ENCODE data around the gene CFHR5.

DNA sequence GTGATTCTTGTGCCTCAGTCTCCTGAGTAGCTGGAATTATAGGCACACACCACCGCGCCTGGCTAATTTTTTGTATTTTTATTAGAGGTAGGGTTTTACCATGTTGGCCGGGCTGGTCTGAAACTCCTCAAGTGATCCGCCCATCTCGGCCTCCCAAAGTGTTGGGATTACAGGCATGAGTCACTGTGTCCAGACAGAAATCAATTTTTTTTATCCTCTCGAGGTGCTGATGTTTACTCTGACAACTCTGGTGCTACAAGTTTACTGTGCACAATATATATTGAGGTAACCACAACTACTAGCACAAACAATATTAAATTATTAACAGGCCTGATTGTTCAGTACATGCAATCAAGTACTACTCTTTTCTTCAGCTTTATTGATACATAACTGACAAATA, 50.0 kb downstream of the CFHR5 start:
- TF ChIP-seq, protein P1, sequence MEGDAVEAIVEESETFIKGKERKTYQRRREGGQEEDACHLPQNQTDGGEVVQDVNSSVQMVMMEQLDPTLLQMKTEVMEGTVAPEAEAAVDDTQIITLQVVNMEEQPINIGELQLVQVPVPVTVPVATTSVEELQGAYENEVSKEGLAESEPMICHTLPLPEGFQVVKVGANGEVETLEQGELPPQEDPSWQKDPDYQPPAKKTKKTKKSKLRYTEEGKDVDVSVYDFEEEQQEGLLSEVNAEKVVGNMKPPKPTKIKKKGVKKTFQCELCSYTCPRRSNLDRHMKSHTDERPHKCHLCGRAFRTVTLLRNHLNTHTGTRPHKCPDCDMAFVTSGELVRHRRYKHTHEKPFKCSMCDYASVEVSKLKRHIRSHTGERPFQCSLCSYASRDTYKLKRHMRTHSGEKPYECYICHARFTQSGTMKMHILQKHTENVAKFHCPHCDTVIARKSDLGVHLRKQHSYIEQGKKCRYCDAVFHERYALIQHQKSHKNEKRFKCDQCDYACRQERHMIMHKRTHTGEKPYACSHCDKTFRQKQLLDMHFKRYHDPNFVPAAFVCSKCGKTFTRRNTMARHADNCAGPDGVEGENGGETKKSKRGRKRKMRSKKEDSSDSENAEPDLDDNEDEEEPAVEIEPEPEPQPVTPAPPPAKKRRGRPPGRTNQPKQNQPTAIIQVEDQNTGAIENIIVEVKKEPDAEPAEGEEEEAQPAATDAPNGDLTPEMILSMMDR (IDR thresholded peaks at IDR 0.05), result no peak
- TF ChIP-seq EP300 (IDR thresholded peaks at IDR 0.05) (no peak), POLR2A (IDR thresholded peaks at IDR 0.05) (no peak)
